DMS153 treated with DMSO at 0.1 percent for 48 hours (cell line): ENCODE measurements around the gene G6PC3.

Experiments used
- DNase-seq: peaks from one replicate; lab custom pipeline; 2025; ENCODE audit not compliant: unreplicated experiment; lab: John Stamatoyannopoulos, UW

The G6PC3 gene

DNA sequence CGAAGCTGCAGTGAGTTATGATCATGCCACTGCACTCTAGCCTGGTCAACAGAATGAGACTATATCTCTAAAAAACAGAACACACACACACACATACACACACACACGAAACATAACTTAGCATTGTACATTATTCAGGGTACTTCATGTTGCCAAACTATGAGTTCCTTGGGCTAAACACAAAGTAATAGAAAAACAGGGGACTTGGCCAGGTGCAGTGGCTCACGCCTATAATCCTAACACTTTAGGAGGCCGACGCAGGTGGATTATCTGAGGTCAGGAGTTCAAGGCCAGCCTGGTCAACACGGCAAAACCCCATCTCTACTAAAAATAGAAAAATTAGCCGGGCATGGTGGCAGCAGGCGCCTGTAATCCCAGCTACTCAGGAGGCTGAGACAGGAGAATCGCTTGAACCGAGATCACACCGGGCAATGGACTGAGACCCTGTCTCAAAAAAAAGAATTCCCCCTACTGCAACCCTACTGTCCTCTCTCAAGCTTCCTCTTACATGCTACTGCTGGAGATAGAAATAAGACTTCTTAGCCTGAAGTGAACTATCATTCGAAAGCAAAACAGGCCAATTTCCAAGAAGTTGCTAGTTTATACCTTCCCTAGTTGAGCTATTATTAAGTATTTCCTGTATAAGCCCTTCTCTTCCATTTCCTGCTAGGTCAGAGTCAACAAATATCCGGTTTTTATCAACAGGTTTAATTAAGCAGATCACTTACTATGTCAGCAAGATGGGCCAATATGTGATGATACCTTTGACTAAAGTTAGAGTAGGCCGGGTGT, 11.2 kb upstream of the G6PC3 start:
- DNase-seq: no peak

DNA sequence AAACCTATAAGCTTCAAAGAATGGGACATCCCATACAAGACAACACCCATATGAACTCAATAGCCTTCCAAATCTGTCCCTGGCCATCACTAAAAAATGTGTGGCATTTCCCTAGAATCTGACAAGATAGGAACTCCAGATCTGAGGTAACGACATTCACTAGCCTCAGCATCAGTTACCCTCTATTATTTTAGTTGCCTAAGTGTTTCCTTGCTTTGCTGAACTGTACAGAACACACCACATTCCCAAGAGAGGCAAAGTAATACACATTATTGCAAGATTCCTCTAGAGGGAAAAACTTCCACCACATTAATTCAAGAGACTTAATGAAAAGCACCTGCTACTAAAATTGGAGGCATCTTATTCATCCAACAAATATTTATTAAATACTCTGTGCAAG, 9.1 kb upstream of the G6PC3 start:
- DNase-seq: no peak

DNA sequence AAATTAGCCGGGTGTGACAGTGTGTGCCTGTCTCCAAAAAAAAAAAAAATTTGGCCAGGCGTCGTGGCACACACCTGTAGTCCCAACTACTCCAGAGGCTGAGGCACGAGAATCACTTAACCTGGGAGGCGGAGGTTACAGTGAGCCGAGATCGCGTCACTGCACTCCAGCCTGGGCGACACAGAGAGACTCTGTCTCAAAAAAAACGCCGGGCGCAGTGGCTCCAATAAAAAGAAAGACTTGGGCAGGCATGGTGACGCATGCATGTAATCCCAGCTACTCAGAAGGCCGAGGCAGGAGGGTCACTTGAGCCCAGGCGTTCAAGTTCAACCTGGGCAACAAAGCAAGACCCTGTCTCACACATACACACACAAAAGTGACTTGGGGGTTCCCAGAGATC, 7.7 kb upstream of the G6PC3 start:
- DNase-seq: no peak

DNA sequence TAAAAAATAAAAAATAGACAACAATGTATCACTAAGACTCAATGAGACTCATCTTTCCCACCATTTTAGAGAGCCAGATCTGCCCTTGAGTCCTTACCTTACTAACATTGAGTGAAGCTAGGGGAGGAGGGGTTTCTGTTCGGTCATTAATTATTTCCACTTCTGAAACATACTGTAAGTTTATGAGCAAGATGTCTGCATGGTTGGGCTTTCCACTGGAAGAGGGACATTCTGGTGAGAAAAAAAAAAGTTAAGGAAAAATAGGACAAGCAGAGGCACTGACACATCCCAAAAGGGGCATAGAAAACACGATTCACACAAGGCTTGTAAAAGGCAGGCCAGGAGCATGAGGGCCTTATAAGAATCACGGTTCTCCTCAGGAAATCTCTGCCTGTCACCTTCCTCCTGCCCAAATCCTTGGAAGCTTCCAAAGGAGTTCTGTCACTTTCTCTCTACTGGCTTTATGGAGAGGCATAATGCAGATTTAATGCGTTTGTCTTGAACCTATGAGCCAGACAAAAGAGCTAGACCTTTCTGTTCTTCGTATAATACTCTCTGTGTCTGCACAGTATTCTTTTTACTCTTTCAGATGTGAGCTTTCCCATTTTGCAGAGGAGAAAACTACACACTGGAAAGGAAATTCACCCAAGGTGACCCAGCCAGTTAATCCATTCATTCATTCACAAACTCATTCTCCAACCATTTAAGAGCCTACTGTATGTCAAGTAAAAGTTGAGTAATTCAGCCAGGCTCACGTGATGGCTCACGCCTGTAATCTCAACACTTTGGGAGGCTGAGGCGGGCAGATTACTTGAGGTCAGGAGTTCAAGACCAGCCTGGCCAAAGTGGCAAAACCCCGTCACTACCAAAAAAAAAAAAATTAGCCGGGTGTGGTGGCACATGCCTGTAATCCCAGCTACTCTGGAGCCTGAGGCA, 6.6 kb upstream of the G6PC3 start:
- DNase-seq: no peak

DNA sequence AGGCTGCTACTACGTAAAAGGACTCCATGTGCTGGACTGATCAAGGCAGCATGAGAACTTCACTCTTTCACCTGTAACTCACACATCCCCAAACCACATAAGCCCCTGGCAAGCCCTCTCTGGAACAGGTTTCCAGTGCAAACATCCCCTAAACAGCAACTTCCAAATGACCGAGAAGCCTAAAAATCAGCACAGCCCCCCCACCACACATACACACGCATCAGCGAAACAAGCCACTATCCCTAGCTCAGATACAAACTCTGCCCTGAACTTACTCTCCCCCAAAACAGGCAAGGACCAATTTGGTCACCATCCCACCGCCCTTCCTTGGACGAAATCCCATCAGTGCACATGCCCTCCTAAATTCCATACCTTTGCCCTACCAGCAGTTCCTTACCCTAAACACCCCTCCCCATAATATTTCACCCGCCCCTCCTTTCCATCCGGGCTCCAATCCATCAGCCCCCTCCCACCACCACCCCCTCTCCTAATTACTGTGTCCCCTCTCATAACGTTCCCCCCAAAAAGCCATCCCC, 4.8 kb upstream of the G6PC3 start:
- no peak for DNase-seq

DNA sequence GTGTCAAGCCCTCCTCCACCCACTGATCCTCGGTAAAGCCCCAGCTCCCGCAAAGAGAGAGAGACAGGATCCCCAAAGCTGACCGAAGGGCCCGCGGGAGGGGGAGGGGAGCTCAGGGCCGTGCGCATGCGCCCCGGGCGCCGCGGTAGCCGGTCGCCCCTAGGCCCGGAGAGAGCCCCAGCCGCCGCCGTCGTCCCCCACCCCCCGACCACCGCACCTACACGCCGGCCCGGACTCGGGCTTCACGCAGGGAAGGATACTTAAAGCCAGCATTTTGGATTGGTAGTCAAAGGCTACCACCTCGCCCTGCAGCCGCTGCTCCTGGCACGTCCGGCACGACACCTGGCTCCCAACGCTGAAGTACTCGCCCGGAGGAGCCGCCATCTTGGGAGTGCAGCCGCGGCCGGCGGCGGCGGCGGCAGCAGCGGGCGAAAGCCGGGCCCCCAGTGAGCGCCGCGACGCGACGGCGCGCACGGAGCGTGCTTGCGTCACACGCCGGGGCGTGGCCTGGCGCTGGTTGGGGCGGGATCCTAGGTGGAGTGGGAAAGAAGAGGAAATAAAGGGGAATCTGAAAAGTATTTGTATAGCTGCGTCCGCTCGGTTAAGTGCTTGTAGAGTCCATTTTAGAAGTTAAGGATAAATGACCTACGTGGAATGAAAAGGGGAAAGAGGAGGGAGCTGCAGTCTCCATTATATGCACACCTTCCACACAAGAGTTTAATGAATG, 4.2 kb upstream of the G6PC3 start, which contains the start of gene LSM12:
TSS of gene LSM12 (minus strand) at position 468 of the 727 bp plus-strand sequence. CDS start at position 384, 84 bp downstream.
- peak; percentile 84 for DNase-seq

DNA sequence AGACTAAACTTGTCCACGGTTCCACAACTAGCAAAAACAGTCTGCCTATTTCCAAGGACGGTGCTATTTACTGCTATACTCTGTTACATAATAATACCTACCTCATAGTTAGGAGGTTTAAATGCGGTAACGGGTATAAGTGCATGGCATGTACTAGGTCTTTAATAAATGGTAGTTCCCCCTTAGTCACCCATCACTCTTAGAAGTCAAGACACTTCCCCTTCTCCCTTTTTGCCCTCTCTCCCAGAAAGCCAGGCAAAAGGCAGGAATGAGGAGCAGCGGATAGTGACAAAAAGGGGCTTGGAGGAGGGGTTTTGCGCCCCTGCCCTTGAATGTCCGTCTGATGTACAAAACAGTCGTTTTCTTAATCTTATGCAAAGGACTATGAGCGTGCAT, 3.0 kb upstream of the G6PC3 start:
- DNase-seq: no peak

DNA sequence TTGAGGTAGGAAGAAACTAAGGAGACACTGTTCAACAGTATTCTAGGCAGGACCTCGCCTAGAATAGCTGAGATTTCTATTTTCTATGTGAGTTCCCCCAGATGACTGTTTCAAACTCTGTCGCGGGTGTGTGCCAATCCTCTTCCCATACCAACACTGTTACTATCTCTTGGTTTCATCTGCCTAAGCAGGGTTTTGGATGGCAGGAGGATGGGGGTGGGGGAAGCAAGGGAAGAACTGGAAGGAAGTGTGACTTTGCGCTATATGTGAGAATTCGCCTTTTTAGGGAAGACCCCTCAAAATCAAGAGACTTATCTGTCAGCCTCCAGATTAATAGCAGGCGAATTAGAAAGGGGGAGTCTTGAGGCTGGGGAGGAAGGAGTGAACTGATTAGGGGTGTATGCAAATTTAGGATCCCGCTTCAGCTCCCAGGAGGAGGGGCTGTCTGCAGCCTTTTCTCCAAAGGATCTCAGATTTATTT, 521 bp upstream of the G6PC3 start:
- DNase-seq: peak; percentile 50

DNA sequence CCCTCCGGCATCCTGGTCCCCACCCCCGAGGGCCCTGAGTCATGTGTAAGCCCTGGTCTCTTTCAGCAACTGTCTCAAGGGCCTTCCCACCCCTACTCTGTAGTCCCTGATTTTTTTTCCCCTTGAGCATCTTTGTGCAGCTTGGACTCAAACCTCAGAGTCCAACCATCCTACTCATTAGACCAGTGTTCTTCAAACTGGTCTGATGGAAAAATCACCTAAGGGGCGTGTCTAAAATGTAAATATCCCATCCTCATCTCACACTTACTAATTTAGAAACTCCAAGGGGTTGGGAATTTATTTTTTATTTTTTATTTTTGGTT, 624 bp downstream of the G6PC3 start:
- DNase-seq: no peak

DNA sequence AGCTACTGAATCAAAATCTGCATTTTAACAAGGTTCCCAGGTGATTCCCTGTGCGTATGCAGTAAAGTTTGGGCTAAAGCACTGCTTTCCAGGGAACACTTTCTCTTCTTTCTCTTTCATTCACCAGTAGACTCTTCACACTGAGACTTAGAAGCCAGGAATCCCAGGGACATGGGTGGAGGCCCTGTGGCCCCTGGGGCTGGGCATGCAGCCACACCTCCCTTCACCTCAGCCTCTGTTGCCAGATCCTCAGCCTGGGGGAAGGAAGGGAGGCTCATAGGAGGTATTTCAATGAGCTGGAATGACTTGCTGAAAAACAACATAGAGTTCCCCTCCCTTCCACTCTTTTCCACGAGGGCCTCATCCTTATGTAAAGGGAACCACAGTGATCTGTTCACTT, 1.2 kb downstream of the G6PC3 start:
- no peak for DNase-seq

DNA sequence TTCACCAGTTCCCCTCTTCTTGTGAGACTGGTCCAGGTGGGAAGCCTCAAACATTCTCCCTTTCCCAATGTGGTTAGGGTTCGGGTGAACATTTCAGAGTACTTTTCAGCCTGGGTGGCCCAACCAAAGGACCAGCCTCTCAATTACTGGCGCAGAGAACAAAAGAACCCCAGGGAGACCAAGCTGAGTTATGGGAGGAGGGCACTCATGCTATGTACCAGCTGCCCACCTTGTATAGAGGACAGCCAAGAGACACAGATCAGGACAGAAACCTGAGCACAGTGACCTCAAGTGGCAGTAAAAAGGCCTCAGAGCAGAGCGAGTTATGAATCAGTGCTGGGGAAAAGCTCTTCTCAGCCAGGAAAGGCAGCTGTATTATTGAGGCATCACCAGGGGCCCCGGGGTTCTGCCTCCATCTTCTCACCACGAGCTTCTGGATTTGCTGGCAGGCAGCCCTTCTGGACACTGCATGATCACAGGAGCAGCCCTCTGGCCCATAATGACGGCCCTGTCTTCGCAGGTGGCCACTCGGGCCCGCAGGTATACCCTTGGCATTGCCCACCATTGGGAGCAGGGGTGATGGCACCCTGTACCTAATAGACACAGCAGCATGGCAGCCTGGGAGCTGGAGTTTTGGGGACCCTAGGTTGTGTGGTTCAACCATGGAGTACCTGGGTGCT, 3.8 kb downstream of the G6PC3 start:
- no peak for DNase-seq

DNA sequence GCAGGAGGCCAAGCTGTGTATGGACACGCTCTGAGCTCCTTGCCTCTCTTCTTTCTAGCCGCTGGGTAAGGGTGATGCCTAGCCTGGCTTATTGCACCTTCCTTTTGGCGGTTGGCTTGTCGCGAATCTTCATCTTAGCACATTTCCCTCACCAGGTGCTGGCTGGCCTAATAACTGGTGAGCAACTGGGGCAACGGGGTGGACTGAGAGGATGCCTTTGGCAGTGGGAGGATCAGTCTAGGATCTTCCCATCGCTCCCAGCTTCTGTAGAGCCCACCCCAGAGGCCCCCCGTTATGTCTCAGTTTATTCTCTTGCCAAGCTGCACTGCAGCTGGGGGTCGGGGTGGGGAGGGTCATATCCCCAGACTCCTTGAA, 4.4 kb downstream of the G6PC3 start:
- no peak for DNase-seq

DNA sequence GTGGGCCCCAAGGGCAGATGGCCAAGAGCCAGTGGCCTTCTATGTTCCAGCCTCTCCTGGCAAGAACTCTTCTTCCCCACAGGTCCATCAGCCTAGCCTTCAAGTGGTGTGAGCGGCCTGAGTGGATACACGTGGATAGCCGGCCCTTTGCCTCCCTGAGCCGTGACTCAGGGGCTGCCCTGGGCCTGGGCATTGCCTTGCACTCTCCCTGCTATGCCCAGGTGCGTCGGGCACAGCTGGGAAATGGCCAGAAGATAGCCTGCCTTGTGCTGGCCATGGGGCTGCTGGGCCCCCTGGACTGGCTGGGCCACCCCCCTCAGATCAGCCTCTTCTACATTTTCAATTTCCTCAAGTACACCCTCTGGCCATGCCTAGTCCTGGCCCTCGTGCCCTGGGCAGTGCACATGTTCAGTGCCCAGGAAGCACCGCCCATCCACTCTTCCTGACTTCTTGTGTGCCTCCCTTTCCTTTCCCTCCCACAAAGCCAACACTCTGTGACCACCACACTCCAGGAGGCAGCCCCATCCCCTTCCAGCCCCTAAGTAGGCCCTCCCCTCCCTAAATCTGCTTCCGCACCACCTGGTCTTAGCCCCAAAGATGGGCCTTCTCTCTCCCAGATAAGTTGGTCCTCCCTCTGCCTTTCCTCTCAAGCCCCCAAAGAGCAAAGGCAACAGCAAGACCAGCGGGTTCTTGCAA, 5.2 kb downstream of the G6PC3 start:
- no peak for DNase-seq

DNA sequence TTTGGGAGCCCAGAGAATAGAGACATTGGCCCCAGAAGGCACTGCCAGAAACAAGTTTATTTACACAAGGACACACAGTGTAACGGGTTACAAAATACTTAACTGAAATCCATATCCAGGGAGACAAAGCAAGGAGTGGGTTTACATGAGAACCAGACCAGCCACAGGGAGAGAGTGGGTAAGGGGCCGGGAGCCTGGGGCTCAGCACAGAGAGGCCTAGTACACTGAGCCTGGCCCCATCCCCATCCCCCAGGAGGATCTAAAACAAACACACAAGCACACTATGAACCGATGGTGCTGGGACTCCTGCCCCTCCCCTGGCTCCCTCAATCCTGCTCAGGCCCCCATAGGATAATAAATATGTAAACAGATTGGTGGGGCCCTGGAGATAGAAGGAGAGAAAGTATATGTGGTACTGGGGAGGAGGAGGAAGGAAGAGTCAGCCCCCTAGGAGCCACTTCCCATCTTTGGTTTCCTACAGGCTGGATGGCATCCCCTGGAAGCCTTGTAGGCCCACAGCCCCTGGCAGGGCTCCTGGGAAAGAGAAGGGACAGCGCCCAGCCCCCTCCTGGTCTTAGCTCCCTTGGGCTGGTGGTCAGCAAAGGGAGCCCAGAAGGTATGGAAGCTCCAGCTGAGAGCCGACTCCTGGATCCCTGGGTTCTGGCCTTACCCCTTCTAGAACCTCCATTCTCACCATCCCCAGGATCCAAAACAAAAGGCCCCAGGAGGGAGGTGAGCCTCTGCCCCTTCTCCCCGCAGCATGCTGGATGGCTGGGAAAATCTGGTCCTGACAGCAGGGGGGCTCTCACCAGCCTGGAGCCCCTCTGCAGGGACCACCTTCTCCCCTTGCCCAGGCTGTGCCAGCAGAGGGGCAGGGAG, 6.4 kb downstream of the G6PC3 start:
- no peak for DNase-seq

DNA sequence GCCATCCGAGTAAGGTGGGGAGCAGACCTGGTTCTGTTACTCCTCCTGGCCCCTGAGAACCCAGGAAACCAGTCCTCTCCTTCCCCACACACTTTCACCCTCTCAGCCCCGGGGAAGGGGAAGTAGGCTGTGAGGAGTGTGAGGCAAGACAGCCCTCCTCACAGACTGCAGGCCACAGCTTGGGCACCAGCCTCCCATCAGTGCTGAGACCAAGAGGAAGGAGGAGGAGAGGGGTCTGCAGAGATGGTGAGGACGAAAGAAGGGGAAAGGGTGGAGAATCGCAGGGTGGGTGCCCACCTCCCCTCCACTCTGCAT, 7.0 kb downstream of the G6PC3 start:
- DNase-seq: no peak

DNA sequence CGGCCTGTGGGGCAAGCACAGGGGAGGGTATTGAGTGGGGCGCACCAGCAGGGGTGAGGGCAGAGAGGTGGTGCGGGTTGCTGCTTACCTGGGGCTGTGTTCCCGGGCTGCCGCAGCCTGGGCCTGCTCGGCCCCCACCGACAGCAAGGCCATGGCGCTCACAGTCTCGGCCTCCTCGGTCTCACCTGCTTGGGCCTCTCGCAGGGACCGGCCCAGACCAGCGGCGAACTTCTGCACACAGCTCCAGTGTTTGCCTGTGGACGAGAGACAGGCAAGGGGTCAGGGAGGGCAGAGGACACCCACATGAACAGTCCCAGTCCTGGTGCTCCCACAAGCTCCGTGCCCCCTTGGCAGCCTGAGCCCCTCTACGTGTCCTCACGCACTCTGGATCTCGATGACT, 7.9 kb downstream of the G6PC3 start:
- DNase-seq: no peak

DNA sequence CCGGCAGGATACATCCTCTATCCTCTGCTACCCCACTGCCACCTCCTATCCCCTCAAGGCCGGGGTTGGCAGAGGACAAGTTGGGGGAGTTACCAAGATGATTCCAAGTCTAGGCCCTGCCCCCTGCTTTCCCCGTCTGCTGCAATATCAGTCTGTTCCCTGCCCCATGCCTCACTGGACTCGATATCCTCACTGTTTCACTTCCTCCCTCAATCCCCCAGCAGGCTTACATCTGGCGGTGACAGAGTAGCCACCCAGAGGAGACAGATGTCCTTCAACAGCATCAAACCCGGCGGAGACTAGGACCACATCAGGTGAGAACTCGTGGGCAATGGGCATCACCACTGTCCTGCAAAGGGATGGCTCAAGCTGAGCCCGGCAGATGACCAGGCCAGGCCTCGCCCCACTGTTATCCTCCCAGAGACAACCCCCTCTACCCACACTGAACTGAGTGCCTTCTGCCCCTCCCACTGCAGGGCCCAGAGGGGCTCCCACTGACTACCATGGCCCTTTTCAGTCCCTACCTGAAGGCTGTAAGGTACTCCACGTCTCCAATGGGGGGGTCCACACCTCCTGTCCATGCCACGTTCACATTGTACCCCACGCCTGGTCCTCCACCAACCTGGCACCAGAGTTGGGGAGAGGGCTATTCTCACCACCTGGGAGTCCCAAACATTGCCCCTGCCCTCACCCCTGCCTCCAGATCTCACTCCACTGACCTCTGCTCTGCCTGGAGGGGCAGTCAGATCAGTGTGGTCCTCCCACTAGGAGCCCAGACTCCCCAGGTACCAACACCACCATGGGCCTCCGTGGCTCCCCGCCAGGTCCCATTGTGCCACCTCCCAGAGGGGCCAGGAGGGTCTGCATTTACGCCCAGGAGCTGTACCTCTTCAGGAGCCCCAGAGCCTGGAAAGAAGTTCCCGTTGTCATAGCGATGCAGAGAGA, 9.6 kb downstream of the G6PC3 start:
- no peak for DNase-seq

DNA sequence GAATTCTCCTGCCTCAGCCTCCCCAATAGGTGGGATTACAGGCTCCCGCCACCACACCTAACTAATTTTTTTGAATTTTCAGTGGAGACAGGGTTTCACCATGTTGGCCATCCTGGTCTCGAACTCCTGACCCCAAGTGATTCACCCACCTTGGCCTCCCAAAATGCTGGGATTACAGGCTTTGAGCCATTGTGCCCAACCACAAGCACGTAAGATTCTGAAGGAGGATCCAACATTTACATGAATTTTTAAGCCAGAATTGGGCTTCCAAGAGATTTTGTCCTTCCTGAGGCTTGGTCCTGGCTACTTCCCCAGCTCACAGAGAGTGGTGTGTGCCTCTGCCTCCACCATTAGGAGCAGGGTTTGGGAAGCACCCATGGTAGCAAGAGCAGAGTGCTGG, 11.1 kb downstream of the G6PC3 start:
- no peak for DNase-seq
